ENCODE results near the gene RPS19. TPM values are rescaled to one million over a fixed set of nuclear protein-coding genes. Genes with fewer than 3 reads are reported as not detected.

RPS19 gene
- total RNA-seq, 2 experiments from 2014 or later, result 2,342 to 3,204 TPM

DNA sequence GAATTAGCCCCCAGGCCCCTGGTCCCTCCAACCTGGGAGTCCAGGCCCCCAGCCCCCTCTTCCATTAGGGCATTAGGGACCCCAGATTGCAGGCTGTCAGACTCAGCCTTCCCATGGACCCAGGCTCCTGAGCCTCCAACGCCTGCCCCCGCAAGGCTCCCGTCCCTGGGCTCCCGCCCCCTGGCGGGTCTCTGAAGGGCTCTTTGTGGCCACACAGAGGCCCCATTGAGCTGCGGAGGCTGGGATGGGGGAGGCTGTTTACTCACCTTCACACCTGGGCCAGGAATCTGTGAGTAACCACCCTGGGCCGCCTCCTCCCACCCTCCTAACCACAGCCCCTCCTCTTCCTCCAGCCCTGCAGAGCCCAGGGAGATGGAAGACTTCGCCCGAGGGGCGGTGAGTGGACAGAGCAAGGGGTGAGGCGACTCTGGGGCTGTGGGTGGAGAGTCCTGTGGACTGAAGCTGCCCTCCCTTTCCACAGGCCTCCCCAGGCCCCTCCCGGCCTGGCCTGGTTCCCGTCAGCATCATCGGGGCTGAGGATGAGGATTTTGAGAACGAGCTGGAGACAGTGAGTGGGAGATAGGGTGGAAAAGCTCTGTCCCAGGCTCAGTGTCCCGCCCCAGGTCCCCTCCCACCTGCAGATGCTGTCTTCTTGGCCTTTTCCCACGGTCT lies 27.8 kb downstream of the RPS19 start:
- DNase-seq (peak; percentile 94), ATAC-seq (peak; percentile 61)
- Mint-ChIP-seq H3K9me3 (ENCODE audit: low read depth) (no peaks in the 10 kb centered on the region), H3K27me3 (no peaks in the 10 kb centered on the region), H3K4me1 (peaks cover 60% of the 10 kb centered on the region), H3K27ac (peak overlapping the region; percentile 89), H3K36me3 (ENCODE audit: low read depth) (peaks cover 54% of the 10 kb centered on the region), H3K4me3 (peak overlapping the region; percentile 68)
- CTCF ChIA-PET, result interaction anchor here (0.5 to 8.2 kb wide), 10 partner anchors 12 to 416 kb away, joined by 3 to 62 read pairs (median 4); no protein-coding TSS in a partner anchor
- POLR2A ChIA-PET, result interaction anchor here (0.6 to 3.6 kb wide), 5 partner anchors 13 to 86 kb away, joined by 4 to 35 read pairs (median 13); partner anchors contain the start of gene RPS19
- intact Hi-C loops (cut with DNase I, micrococcal nuclease), result loop anchor here (1.0 to 10.0 kb wide), 12 partner anchors 15 to 625 kb away; partner anchors contain the start of genes ERFL (in 2 of the 2), RPS19 (in 2 of the 2), DEDD2 (in 1 of the 2) and RABAC1 (in 1 of the 2)

DNA sequence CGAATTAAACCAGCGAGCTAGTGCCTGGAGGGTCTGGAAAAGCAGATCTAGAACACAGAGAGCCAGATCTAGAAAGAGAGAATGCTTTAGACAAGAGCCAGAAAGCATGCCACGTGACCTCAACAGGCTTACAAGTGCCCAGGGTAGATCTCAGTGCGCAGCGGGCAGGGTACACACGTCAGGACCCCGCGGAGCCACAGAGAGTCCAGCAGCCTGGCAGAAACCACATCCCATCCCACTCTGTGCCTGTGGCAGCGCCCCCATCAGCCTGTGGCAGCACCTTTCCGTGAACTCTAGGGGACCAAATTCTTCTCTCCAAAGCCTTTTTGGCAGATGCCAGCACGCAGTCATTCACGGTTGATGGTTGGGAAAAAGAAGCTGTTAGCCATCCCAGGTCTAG lies 28.9 kb downstream of the RPS19 start:
- Mint-ChIP-seq H3K36me3 (ENCODE audit: low read depth) (peaks cover 52% of the 10 kb centered on the region), H3K4me3 (no peak overlapping the region), H3K4me1 (peaks cover 64% of the 10 kb centered on the region), H3K27me3 (no peaks in the 10 kb centered on the region), H3K9me3 (ENCODE audit: low read depth) (no peaks in the 10 kb centered on the region), H3K27ac (peak overlapping the region; percentile 49)
- intact Hi-C loops (cut with DNase I, micrococcal nuclease), result loop anchor here (1.0 to 10.0 kb wide), 4 partner anchors 38 to 326 kb away; partner anchors contain the start of genes DEDD2 (in 1 of the 2), ERFL (in 1 of the 2), RABAC1 (in 1 of the 2) and ZNF574 (in 1 of the 2)
- no peak for ATAC-seq
- DNase-seq, result no peak
- ChIA-PET CTCF (interaction anchor here (0.9 to 8.2 kb wide), 7 partner anchors 9 to 68 kb away, joined by 3 to 62 read pairs (median 4); no protein-coding TSS in a partner anchor), POLR2A (no interaction called here)

DNA sequence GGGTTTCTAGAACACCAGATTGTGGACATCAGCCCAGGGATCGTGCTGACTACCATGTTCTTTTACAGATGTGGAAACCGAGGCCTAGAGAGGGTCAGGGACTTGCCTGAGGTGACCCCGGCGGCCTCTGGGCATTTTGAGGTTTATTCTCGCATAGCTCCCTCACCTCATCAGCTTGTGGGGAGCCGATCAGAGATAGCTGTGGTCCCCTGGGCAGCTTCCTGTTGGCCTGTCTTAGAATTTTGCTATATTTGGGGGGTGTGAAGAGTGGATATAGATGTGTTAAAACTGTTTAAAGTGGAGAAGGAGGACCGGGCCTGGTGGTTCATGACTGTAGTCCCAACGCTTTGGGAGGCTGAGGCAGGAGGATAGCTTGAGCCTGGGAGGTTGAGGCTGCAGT lies 29.8 kb downstream of the RPS19 start:
- H3K36me3 Mint-ChIP-seq (ENCODE audit: low read depth), result peaks cover 47% of the 10 kb centered on the region
- H3K4me3 Mint-ChIP-seq, result no peak overlapping the region
- peaks cover 66% of the 10 kb centered on the region for H3K4me1 Mint-ChIP-seq

DNA sequence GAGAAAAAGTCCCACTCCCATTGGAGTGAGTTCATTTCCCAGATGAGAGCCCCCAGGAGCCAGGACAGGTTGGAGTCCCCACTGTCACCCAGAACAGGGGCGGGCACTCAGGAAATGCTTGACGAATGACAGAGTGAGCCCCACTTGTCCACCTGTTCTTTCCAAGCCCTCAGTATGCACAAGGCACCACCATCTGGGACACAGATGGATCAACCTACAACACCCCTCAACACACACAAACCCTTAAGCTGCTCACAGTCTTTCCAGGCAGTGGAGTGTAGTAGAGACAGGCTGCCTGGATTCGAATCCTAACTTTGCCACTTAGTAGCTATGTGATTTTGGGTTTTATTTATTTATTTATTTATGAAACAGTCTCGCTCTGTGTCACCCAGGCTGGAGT lies 30.9 kb downstream of the RPS19 start:
- intact Hi-C loops (cut with DNase I, micrococcal nuclease), result no loop called here
- no peak for ATAC-seq
- no peaks in the 10 kb centered on the region for H3K9me3 Mint-ChIP-seq (ENCODE audit: low read depth)
- no peaks in the 10 kb centered on the region for H3K27me3 Mint-ChIP-seq
- no peak overlapping the region for H3K4me3 Mint-ChIP-seq
- peaks cover 67% of the 10 kb centered on the region for H3K4me1 Mint-ChIP-seq
- ChIA-PET POLR2A (interaction anchor here (0.6 kb wide), 1 partner anchor 29 kb away, joined by 3 read pairs; no protein-coding TSS in a partner anchor), CTCF (interaction anchor here (1.0 to 1.6 kb wide), 4 partner anchors 17 to 67 kb away, joined by 3 to 5 read pairs (median 4); no protein-coding TSS in a partner anchor)
- H3K36me3 Mint-ChIP-seq (ENCODE audit: low read depth), result peaks cover 48% of the 10 kb centered on the region
- H3K27ac Mint-ChIP-seq, result no peak overlapping the region
- DNase-seq, result no peak

More for the DNA sequence above, 29.8 kb downstream of the RPS19 start:
- Mint-ChIP-seq H3K9me3 (ENCODE audit: low read depth) (no peaks in the 10 kb centered on the region), H3K27ac (no peak overlapping the region), H3K27me3 (no peaks in the 10 kb centered on the region)
- intact Hi-C loops (cut with DNase I, micrococcal nuclease), result loop anchor here (5.0 to 10.0 kb wide), 3 partner anchors 37 to 325 kb away; partner anchors contain the start of genes DEDD2 (in 1 of the 2), ERFL (in 1 of the 2) and ZNF574 (in 1 of the 2)
- ChIA-PET CTCF (interaction anchor here (0.7 to 2.7 kb wide), 6 partner anchors 9 to 55 kb away, joined by 3 to 7 read pairs (median 3); no protein-coding TSS in a partner anchor), POLR2A (no interaction called here)
- ATAC-seq (no peak), DNase-seq (no peak)

DNA sequence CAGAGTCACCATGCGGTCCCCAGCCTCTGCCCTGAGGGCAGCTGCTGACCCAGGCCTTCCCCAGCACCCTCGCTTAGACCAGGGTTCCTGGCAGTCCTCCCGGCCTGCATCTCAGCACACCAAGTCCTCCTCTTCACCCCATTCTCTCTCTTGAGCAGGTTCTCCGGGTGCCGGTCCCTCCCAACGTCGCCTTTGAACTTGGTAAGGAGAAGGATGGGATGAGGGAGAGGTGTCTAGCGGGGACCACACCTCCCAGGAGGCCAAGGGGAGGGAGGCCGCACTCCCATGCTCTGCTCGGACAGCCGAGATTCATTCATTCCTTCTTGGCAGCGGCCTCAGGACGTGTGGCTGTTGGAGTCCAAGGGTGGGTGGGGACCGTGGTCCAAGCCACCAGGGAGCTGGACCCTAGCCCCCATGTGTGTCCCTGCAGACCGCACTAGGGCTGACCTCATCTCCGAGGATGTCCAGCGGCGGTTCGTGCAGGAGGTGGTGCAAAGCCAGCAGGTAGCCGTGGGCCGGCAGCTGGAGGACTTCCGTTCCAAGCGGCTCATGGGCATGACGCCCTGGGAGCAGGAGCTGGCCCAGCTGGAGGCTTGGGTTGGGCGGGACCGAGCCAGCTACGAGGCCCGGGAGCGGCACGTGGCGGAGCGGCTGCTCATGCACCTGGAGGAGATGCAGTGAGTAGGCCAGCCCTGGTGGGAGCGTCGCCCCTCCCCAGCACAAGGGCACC lies 32.3 kb downstream of the RPS19 start:
- no peak for ATAC-seq
- CTCF ChIA-PET, result interaction anchor here (0.6 to 1.6 kb wide), 2 partner anchors 27 to 120 kb away, joined by 3 to 4 read pairs; no protein-coding TSS in a partner anchor
- H3K9me3 Mint-ChIP-seq (ENCODE audit: low read depth), result no peaks in the 10 kb centered on the region
- H3K4me3 Mint-ChIP-seq, result no peak overlapping the region
- no peaks in the 10 kb centered on the region for H3K27me3 Mint-ChIP-seq
- intact Hi-C loops (cut with DNase I, micrococcal nuclease), result no loop called here
- peak overlapping the region; percentile 73 for H3K27ac Mint-ChIP-seq
- H3K4me1 Mint-ChIP-seq, result peaks cover 58% of the 10 kb centered on the region
- no peak for DNase-seq
- H3K36me3 Mint-ChIP-seq (ENCODE audit: low read depth), result peaks cover 50% of the 10 kb centered on the region
- POLR2A ChIA-PET, result no interaction called here

DNA sequence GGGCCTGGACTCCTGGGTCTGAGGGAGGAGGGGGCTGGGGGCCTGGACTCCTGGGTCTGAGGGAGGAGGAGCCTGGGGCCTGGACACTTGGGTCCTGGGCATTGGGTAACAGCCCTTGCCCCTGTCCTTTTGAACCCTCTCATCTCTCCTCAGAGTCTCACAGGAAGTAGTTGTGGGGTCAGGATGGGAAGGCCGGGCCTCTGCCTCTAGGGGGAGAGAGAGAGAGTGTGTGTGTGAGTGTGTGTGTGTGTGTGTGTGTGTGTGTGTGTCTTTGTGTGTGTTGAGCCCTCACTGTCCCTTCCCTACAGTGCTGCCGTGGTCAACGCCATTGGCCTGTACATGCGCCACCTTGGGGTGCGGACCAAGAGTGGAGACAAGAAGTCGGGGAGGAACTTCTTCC lies 33.8 kb downstream of the RPS19 start:
- no peaks in the 10 kb centered on the region for H3K27me3 Mint-ChIP-seq
- no peak overlapping the region for H3K4me3 Mint-ChIP-seq
- peaks cover 53% of the 10 kb centered on the region for H3K36me3 Mint-ChIP-seq (ENCODE audit: low read depth)
- ChIA-PET CTCF (no interaction called here), POLR2A (no interaction called here)
- peak; percentile 48 for DNase-seq
- peaks cover 51% of the 10 kb centered on the region for H3K4me1 Mint-ChIP-seq
- intact Hi-C loops (cut with DNase I, micrococcal nuclease), result no loop called here
- H3K9me3 Mint-ChIP-seq (ENCODE audit: low read depth), result no peaks in the 10 kb centered on the region
- ATAC-seq, result peak; percentile 64
- no peak overlapping the region for H3K27ac Mint-ChIP-seq

DNA sequence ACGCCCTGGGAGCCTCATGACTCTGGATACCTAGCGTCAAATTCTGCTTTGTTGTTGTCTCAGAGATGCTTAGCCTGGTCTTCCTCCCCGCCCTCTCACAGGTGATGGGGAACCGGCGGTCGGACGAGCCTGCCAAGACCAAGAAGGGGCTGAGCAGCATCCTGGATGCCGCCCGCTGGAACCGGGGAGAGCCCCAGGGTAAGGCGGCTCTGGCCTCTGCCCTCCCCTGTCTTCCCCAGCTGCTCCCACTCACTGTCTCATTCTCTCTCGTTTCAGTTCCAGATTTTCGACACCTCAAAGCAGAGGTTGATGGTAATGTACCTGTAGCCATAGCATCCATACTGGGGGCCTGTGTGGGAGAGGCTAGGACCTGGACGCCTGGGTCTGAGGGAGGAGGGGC lies 34.3 kb downstream of the RPS19 start:
- ChIA-PET CTCF (no interaction called here), POLR2A (no interaction called here)
- no peak for DNase-seq
- no peaks in the 10 kb centered on the region for H3K27me3 Mint-ChIP-seq
- H3K36me3 Mint-ChIP-seq (ENCODE audit: low read depth), result peaks cover 52% of the 10 kb centered on the region
- no peak for ATAC-seq
- H3K9me3 Mint-ChIP-seq (ENCODE audit: low read depth), result no peaks in the 10 kb centered on the region
- peaks cover 51% of the 10 kb centered on the region for H3K4me1 Mint-ChIP-seq
- intact Hi-C loops (cut with DNase I, micrococcal nuclease), result no loop called here
- no peak overlapping the region for H3K4me3 Mint-ChIP-seq
- no peak overlapping the region for H3K27ac Mint-ChIP-seq

DNA sequence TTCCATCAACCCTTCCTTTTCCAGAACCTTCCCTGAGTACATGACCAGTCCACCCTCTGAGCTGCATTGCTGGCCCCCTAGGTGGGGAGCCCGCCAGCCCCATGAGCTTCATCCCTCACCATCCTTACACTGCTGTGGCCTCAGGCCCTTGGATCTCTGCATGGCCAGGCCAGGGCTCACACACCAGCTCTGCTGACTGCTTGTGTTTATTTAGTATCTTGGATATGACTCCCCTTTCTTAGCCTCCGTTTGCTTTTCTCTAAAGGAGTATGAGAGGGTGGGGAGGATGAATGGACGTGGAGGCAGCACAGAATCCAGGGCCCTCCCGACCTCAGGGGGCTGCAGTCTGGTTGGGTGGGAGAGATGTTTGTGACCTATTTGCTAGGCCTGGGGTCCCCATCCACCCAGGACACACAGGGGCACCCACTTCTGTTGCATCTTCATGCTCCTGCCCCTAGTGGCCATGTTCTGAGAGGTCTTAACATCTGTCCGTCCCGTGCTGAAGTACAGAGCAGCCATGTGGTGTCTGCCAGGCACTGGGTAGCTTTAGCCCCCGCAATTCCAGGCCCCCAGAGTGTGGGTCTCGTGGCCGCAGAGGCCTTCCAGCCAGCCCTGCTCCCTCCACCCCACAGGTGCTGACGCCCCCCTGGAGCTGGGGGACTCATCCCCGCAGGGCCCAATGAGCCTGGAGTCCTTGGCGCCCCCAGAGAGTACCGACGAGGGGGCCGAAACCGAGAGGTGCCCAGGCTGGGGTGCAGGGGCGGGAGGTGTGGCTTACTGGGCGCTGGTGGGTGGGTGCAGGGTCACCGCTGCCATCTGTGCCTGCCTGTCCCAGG lies 35.9 kb downstream of the RPS19 start:
- intact Hi-C loops (cut with DNase I, micrococcal nuclease), result no loop called here
- CTCF ChIA-PET, result interaction anchor here (0.6 to 1.7 kb wide), 4 partner anchors 20 to 1581 kb away, joined by 3 to 5 read pairs (median 3); no protein-coding TSS in a partner anchor
- Mint-ChIP-seq H3K27ac (peak overlapping the region; percentile 81), H3K36me3 (ENCODE audit: low read depth) (peaks cover 53% of the 10 kb centered on the region), H3K4me3 (no peak overlapping the region), H3K4me1 (peaks cover 43% of the 10 kb centered on the region), H3K27me3 (no peaks in the 10 kb centered on the region), H3K9me3 (ENCODE audit: low read depth) (no peaks in the 10 kb centered on the region)
- peak; percentile 42 for DNase-seq
- POLR2A ChIA-PET, result no interaction called here
- peak; percentile 57 for ATAC-seq

DNA sequence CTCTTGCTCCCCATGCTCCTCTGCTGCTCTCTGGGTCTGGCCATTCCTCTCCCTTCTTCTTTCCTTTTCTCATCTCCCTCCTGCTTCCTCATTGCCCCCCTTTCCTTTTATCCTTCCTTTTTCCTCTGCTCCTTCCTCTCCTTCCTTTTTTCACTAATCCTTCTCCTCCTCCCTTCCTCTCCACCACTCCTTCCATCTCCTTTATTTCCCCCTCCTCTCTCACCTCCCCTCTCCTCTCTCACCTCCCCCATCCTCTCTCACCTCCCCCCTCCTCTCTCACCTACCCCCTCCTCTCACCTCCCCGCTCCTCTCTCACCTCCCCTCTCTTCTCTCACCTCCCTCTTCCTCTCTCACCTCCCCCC lies 36.5 kb downstream of the RPS19 start:
- Mint-ChIP-seq H3K36me3 (ENCODE audit: low read depth) (peaks cover 53% of the 10 kb centered on the region), H3K4me1 (peaks cover 40% of the 10 kb centered on the region), H3K27me3 (no peaks in the 10 kb centered on the region), H3K4me3 (no peak overlapping the region), H3K27ac (peak overlapping the region; percentile 81), H3K9me3 (ENCODE audit: low read depth) (no peaks in the 10 kb centered on the region)
- ATAC-seq, result no peak
- intact Hi-C loops (cut with DNase I, micrococcal nuclease), result no loop called here
- ChIA-PET POLR2A (no interaction called here), CTCF (interaction anchor here (1.5 to 1.7 kb wide), 2 partner anchors 21 to 49 kb away, joined by 3 to 5 read pairs; no protein-coding TSS in a partner anchor)
- no peak for DNase-seq

DNA sequence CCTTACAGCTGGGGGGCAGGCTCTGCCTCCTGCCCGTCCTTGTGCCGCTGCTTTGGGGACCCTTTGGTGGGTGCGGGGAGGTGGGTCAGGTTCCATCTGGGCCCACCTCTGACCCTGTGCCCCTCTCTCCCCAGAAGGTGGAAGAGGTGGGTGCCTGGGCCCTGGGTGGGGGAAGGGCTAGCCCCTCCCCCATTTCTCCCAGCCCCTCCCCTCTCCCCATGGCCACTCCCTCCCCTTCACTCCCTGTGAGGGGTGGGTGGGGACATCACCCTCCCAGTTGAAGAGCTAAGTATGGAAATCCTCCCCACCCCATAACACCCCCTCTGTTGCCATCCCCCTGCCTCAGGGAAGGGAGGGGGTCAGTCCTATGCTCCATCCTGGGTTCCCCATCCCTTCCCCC lies 37.1 kb downstream of the RPS19 start:
- ATAC-seq (no peak), DNase-seq (no peak)
- Mint-ChIP-seq H3K36me3 (ENCODE audit: low read depth) (peaks cover 55% of the 10 kb centered on the region), H3K27ac (no peak overlapping the region), H3K27me3 (no peaks in the 10 kb centered on the region), H3K4me3 (no peak overlapping the region), H3K9me3 (ENCODE audit: low read depth) (no peaks in the 10 kb centered on the region), H3K4me1 (peaks cover 36% of the 10 kb centered on the region)
- intact Hi-C loops (cut with DNase I, micrococcal nuclease), result no loop called here
- ChIA-PET CTCF (no interaction called here), POLR2A (no interaction called here)

DNA sequence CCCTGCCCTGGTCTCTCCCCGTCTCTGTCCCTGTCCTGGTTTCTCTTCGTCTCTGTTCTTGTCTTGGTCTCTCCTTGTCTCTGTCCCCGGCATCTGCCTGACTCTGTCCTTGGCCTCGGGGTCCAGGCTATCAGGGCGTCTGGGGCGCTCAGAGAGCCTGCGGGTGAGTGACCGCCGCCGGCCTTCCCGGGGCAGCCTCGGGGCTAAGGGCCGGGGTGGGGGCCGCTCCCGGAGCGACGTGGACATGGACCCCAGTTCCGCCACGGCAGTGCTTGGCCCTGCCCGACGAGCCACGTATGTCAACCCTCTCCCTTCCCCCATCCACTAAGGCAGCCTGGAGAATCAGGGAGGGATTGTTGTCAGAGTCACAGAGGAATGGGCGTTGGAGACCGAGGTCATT lies 37.8 kb downstream of the RPS19 start:
- intact Hi-C loops (cut with DNase I, micrococcal nuclease), result no loop called here
- CTCF ChIA-PET, result interaction anchor here (1.2 to 1.5 kb wide), 2 partner anchors 8 to 11 kb away, joined by 3 read pairs; no protein-coding TSS in a partner anchor
- Mint-ChIP-seq H3K36me3 (ENCODE audit: low read depth) (peaks cover 61% of the 10 kb centered on the region), H3K9me3 (ENCODE audit: low read depth) (no peaks in the 10 kb centered on the region), H3K4me1 (peaks cover 32% of the 10 kb centered on the region), H3K27ac (peak overlapping the region; percentile 43), H3K27me3 (no peaks in the 10 kb centered on the region), H3K4me3 (no peak overlapping the region)
- POLR2A ChIA-PET, result no interaction called here
- no peak for ATAC-seq
- no peak for DNase-seq

All from activated CD4-positive, alpha-beta T cell treated with anti-CD3 and anti-CD28 coated beads for 36 hours (primary cell).